ENCODE data around the gene SEMA5B. TPM values are rescaled to one million over a fixed set of nuclear protein-coding genes. Genes with fewer than 3 reads are reported as not detected.

The SEMA5B gene
- total RNA-seq, 2 donors from 2014 or later = 0.09 to 2.9 TPM

DNA sequence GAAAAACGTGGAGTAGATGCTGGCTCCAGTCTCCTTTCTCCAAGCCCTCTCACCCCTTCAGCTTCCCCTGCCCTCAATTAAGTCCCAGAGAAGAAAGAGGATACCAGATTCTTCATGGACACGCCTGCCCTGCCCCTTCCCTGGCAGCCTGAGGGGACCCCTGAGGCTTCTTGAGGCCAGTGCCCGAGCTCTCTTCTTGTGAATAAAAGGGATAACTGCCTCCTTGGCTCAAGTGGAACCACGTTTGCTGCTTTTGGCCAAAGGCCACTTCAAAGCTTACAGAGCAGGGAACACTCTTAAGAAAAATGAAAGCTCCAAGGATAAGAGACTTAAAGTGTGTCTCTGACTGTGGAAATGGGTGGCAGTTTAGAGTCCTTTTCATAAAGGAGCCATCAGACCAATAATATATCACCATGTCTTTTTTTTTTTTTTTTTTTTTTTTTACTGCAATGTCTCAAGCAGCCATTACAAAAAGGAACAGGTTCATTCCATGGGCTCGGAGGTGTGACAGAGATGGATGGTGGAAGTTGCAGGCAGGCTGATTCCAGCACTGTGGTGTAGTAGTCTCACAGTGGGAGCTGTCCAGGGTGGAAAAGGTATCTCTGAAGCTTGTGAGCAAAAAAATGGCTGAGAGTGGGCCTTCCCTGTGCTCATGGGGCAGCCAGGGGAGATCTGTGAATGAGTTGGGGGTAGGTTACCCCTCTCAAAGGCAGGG is 108.8 kb downstream of the SEMA5B start:
- peaks cover 5% of the 10 kb centered on the region for H3K27me3 ChIP-seq (replicated peaks; ENCODE audit: insufficient read depth)
- TF ChIP-seq POLR2A (IDR thresholded peaks at IDR 0.05) = no peak
- TF ChIP-seq POLR2AphosphoS5 (IDR thresholded peaks at IDR 0.05) = no peak
- TF ChIP-seq, protein P1, sequence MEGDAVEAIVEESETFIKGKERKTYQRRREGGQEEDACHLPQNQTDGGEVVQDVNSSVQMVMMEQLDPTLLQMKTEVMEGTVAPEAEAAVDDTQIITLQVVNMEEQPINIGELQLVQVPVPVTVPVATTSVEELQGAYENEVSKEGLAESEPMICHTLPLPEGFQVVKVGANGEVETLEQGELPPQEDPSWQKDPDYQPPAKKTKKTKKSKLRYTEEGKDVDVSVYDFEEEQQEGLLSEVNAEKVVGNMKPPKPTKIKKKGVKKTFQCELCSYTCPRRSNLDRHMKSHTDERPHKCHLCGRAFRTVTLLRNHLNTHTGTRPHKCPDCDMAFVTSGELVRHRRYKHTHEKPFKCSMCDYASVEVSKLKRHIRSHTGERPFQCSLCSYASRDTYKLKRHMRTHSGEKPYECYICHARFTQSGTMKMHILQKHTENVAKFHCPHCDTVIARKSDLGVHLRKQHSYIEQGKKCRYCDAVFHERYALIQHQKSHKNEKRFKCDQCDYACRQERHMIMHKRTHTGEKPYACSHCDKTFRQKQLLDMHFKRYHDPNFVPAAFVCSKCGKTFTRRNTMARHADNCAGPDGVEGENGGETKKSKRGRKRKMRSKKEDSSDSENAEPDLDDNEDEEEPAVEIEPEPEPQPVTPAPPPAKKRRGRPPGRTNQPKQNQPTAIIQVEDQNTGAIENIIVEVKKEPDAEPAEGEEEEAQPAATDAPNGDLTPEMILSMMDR (IDR thresholded peaks at IDR 0.05) = no peak
- H3K9me3 ChIP-seq = no peaks in the 10 kb centered on the region
- 43% methylated on average over 5 of the region's 5 CpGs for WGBS
- no peak for DNase-seq (ENCODE audit: low spot score)
- H3K4me1 ChIP-seq (replicated peaks) = no peaks in the 10 kb centered on the region
- intact Hi-C loops (cut with DNase I) = no loop called here
- H3K4me3 ChIP-seq = no peak overlapping the region
- H3K27ac ChIP-seq = no peak overlapping the region
- no peaks in the 10 kb centered on the region for H3K36me3 ChIP-seq

DNA sequence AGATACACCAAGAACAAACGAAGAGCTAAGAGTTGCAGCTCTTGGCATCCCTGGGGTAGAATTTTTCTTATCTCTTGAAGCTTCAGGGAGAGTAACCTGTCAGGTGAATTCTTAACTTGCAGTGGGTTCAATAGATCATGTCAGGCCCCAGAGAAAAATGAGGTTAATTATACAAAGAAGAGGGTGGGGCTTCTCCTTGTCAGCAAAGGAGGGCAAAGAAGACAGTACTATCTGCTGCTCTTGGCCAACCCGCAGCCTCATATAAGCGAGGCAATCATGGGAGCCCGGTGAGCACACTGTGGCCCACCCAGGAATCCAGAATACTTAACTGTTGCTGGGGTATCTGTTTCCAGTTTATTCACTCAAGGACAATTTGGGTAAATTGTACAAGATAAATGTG is 110.2 kb downstream of the SEMA5B start:
- Histone ChIP-seq H3K27ac (no peak overlapping the region), H3K4me3 (no peak overlapping the region), H3K36me3 (no peaks in the 10 kb centered on the region), H3K9me3 (no peaks in the 10 kb centered on the region), H3K27me3 (replicated peaks; ENCODE audit: insufficient read depth) (peaks cover 7% of the 10 kb centered on the region), H3K4me1 (replicated peaks) (no peaks in the 10 kb centered on the region)
- no peak for TF ChIP-seq POLR2AphosphoS5 (IDR thresholded peaks at IDR 0.05)
- TF ChIP-seq POLR2A (IDR thresholded peaks at IDR 0.05) = no peak
- TF ChIP-seq, protein P1 (IDR thresholded peaks at IDR 0.05) = no peak
- no peak for DNase-seq (ENCODE audit: low spot score)
- intact Hi-C loops (cut with DNase I) = no loop called here
- 93% methylated on average over 4 of the region's 4 CpGs for WGBS

DNA sequence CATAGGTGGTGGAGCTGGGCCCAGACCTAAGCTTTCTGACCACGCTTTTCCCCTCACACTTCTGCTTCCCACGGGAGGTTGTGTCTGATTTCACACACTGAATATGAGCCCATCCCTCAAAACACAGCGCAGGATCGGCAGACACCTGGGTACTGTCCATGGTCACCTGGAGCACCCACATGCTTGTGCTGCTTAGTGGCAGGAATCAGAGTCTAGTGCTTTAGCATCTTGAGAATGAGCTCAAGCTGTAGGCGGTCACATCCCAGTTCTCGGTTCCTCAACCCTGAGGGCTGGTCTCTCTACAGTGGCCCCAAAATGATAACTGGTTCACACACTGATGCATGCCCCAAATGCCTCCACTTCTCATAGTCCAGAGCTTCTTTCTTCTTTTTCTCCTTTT is 111.0 kb downstream of the SEMA5B start:
- intact Hi-C loops (cut with DNase I) = no loop called here
- Histone ChIP-seq H3K36me3 (no peaks in the 10 kb centered on the region), H3K9me3 (no peaks in the 10 kb centered on the region), H3K4me3 (no peak overlapping the region), H3K27me3 (replicated peaks; ENCODE audit: insufficient read depth) (peaks cover 11% of the 10 kb centered on the region), H3K4me1 (replicated peaks) (no peaks in the 10 kb centered on the region), H3K27ac (no peak overlapping the region)
- TF ChIP-seq POLR2AphosphoS5 (IDR thresholded peaks at IDR 0.05) (no peak), POLR2A (IDR thresholded peaks at IDR 0.05) (no peak)
- TF ChIP-seq, protein P1 (IDR thresholded peaks at IDR 0.05) = no peak
- DNase-seq (ENCODE audit: low spot score) = no peak
- WGBS = 73% methylated on average over 6 of the region's 6 CpGs

DNA sequence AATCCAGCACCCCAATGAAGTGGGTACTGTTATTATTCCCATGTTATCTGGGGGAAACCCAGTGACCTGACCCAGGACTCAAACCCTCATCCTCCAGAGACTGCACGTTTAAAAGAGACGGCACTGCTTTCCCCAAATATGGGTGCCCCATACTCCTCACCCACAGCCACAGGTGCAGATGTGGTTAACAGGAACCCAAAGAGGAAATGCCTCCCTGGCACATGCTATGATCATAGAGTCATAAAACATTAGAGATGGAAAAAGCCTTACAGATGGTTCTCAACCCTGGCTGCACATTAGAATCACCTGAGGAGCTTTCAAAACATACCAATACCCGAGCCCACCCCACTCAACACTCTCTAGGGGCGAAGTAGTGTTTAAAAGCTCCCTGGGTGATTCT is 111.5 kb downstream of the SEMA5B start:
- no peak for DNase-seq (ENCODE audit: low spot score)
- H3K27me3 ChIP-seq (replicated peaks; ENCODE audit: insufficient read depth) = peaks cover 11% of the 10 kb centered on the region
- 83% methylated on average over 4 of the region's 4 CpGs for WGBS

More for the DNA sequence above, 111.5 kb downstream of the SEMA5B start:
- Histone ChIP-seq H3K27ac (no peak overlapping the region), H3K4me3 (no peak overlapping the region), H3K4me1 (replicated peaks) (no peaks in the 10 kb centered on the region), H3K9me3 (no peaks in the 10 kb centered on the region), H3K36me3 (no peaks in the 10 kb centered on the region)
- TF ChIP-seq POLR2AphosphoS5 (IDR thresholded peaks at IDR 0.05) (no peak), POLR2A (IDR thresholded peaks at IDR 0.05) (no peak)
- TF ChIP-seq, protein P1 (IDR thresholded peaks at IDR 0.05) = no peak
- intact Hi-C loops (cut with DNase I) = no loop called here
